Astrocyte (in vitro differentiated cells and primary cell): Measurements from ENCODE around the gene TAAR5. TPM values are rescaled to one million over a fixed set of nuclear protein-coding genes. Genes with fewer than 3 reads are reported as not detected.

Experiments
- DNase-seq: peaks from one replicate; pipeline ENCODE4 v3.0.0-alpha.2; 2010; ENCODE audit warnings: low read depth
- FAIRE-seq: peaks from 2 replicates; lab custom pipeline; 2011; peaks lifted over from hg19 to GRCh38; lab: Jason Lieb, UNC
- H2AFZ ChIP-seq: 2 replicates; pipeline ENCODE4 v1.6.0; 2012; ENCODE audit warnings: low read depth, low read length, inconsistent platforms
- H3K27ac ChIP-seq: 2 replicates; pipeline ENCODE4 v1.5.1; 2011; ENCODE audit warnings: low read depth, low read length, inconsistent platforms
- H3K27me3 ChIP-seq: 2 replicates; pipeline ENCODE4 v1.6.0; 2011; ENCODE audit warnings: low read length, inconsistent platforms; ENCODE audit not compliant: insufficient read depth
- H3K36me3 ChIP-seq: 2 replicates; pipeline ENCODE4 v1.5.1; 2011; ENCODE audit warnings: low read length, inconsistent platforms; ENCODE audit not compliant: insufficient read depth
- H3K4me1 ChIP-seq: 2 replicates; pipeline ENCODE4 v1.5.1; 2011; ENCODE audit warnings: low read length, inconsistent platforms; ENCODE audit not compliant: insufficient read depth
- H3K4me2 ChIP-seq: 2 replicates; pipeline ENCODE4 v1.6.0; 2012; ENCODE audit warnings: low read length, inconsistent platforms
- H3K4me3 ChIP-seq: 2 replicates; pipeline ENCODE4 v1.5.1; 2011; ENCODE audit warnings: low read depth, mild to moderate bottlenecking, low read length, inconsistent platforms; ENCODE audit not compliant: insufficient read depth
- H3K79me2 ChIP-seq: 2 replicates; pipeline ENCODE4 v1.6.0; 2012; ENCODE audit warnings: mild to moderate bottlenecking, low read length, inconsistent platforms; ENCODE audit not compliant: insufficient read depth
- H3K9ac ChIP-seq: 2 replicates; pipeline ENCODE4 v1.6.0; 2012; ENCODE audit warnings: mild to moderate bottlenecking, low read length, inconsistent platforms
- H3K9me3 ChIP-seq: 2 replicates; pipeline ENCODE4 v1.5.1; 2012; ENCODE audit warnings: low read depth, mild to moderate bottlenecking, low read length, inconsistent platforms; ENCODE audit not compliant: insufficient read depth
- H4K20me1 ChIP-seq: 2 replicates; pipeline ENCODE4 v1.6.0; 2012; ENCODE audit warnings: low read length, inconsistent platforms; ENCODE audit not compliant: insufficient read depth
- H3K27ac Mint-ChIP-seq: one replicate; pipeline ENCODE4 v1.8.0; 2021; ENCODE audit warnings: mild to moderate bottlenecking, mixed read lengths; ENCODE audit not compliant: unreplicated experiment
- H3K27me3 Mint-ChIP-seq: one replicate; pipeline ENCODE4 v1.8.0; 2021; ENCODE audit warnings: low read depth, mixed read lengths; ENCODE audit not compliant: unreplicated experiment
- H3K36me3 Mint-ChIP-seq: one replicate; pipeline ENCODE4 v1.8.0; 2021; ENCODE audit warnings: low read depth, mixed read lengths; ENCODE audit not compliant: unreplicated experiment
- H3K4me1 Mint-ChIP-seq: one replicate; pipeline ENCODE4 v1.8.0; 2021; ENCODE audit warnings: low read depth, mixed read lengths; ENCODE audit not compliant: unreplicated experiment
- H3K4me3 Mint-ChIP-seq: one replicate; pipeline ENCODE4 v1.8.0; 2021; ENCODE audit warnings: mild to moderate bottlenecking, moderate library complexity, mixed read lengths; ENCODE audit not compliant: unreplicated experiment
- H3K9me3 Mint-ChIP-seq: one replicate; pipeline ENCODE4 v1.8.0; 2021; ENCODE audit warnings: mild to moderate bottlenecking, mixed read lengths; ENCODE audit not compliant: unreplicated experiment
- EZH2 ChIP-seq: IDR thresholded peaks from 2 replicates; pipeline ENCODE4 v1.6.1; 2012; ENCODE audit warnings: mild to moderate bottlenecking, low read length, inconsistent platforms; ENCODE audit not compliant: insufficient read depth
- total RNA-seq: library from RNA; stranded (reverse); gene quantifications from 2 replicates; pipeline ENCODE4 v1.2.1, GENCODE V29; 2021
- TF ChIP-seq, protein P1 (sequence below): IDR thresholded peaks from 2 replicates; pipeline ENCODE4 v1.5.1; 2011; ENCODE audit warnings: low read depth, mild to moderate bottlenecking, inconsistent platforms, low read length, moderate library complexity; ENCODE audit not compliant: insufficient read depth

The TAAR5 gene
- total RNA-seq, 1 donor from 2014 or later = not detected

DNA sequence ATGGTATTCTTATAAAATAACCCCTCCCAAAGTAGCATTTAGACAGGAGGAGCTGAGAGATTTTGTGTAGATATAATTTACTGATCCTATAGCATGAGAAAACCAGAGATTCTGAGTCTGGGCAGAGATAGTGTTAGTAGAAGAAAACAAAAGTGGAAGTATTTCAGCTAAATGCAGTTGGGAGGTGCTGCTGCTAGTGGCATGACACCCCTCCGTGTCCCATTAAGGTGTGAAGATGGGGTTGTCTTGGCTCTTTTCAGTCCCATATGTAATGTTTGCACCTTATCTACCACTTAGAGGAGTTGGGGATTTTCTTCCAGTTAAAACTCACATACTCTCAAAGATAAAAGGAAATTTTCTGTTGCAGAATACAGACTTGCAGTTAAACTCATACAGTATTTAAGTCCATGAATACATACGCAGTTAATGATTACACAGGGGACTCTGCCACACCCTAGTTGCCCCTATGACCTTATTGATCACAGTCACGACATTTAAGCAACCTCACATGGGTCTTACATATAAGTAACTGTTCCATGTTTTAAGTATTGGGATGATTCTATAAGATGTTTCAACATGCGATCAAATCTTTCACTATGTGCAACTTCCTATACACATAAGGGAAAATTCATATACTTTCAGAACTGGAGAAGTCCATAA, 23.0 kb upstream of the TAAR5 start:
- no peaks in the 10 kb centered on the region for H3K4me1 ChIP-seq
- no peaks in the 10 kb centered on the region for H3K79me2 ChIP-seq
- Mint-ChIP-seq H3K4me3 (no peak overlapping the region), H3K9me3 (no peaks in the 10 kb centered on the region), H3K36me3 (no peaks in the 10 kb centered on the region), H3K27ac (no peak overlapping the region), H3K27me3 (no peaks in the 10 kb centered on the region), H3K4me1 (peaks cover 17% of the 10 kb centered on the region)
- no peaks in the 10 kb centered on the region for H3K9me3 ChIP-seq
- H3K4me2 ChIP-seq = no peak overlapping the region
- no peak overlapping the region for H3K27ac ChIP-seq
- H4K20me1 ChIP-seq = no peaks in the 10 kb centered on the region
- no peak overlapping the region for H2AFZ ChIP-seq
- no peak overlapping the region for H3K4me3 ChIP-seq
- no peaks in the 10 kb centered on the region for H3K27me3 ChIP-seq
- H3K9ac ChIP-seq = no peak overlapping the region
- no peak for TF ChIP-seq EZH2
- TF ChIP-seq, protein P1, sequence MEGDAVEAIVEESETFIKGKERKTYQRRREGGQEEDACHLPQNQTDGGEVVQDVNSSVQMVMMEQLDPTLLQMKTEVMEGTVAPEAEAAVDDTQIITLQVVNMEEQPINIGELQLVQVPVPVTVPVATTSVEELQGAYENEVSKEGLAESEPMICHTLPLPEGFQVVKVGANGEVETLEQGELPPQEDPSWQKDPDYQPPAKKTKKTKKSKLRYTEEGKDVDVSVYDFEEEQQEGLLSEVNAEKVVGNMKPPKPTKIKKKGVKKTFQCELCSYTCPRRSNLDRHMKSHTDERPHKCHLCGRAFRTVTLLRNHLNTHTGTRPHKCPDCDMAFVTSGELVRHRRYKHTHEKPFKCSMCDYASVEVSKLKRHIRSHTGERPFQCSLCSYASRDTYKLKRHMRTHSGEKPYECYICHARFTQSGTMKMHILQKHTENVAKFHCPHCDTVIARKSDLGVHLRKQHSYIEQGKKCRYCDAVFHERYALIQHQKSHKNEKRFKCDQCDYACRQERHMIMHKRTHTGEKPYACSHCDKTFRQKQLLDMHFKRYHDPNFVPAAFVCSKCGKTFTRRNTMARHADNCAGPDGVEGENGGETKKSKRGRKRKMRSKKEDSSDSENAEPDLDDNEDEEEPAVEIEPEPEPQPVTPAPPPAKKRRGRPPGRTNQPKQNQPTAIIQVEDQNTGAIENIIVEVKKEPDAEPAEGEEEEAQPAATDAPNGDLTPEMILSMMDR = no peak
- H3K36me3 ChIP-seq = no peaks in the 10 kb centered on the region
- no peak for DNase-seq
- no peak for FAIRE-seq

GRCh38 chr6:132611616-132612015, 22.1 kb upstream of the TAAR5 start:
- FAIRE-seq (no peak), DNase-seq (no peak)
- Histone ChIP-seq H3K4me2 (no peak overlapping the region), H4K20me1 (no peaks in the 10 kb centered on the region), H3K4me3 (no peak overlapping the region), H3K9me3 (no peaks in the 10 kb centered on the region), H3K79me2 (no peaks in the 10 kb centered on the region), H3K4me1 (no peaks in the 10 kb centered on the region), H2AFZ (no peak overlapping the region), H3K27ac (no peak overlapping the region), H3K36me3 (no peaks in the 10 kb centered on the region), H3K27me3 (no peaks in the 10 kb centered on the region), H3K9ac (no peak overlapping the region)
- Mint-ChIP-seq H3K27me3 (no peaks in the 10 kb centered on the region), H3K36me3 (no peaks in the 10 kb centered on the region), H3K4me1 (peaks cover 12% of the 10 kb centered on the region), H3K27ac (no peak overlapping the region), H3K9me3 (no peaks in the 10 kb centered on the region), H3K4me3 (no peak overlapping the region)
- TF ChIP-seq, protein P1 = no peak
- no peak for TF ChIP-seq EZH2

DNA sequence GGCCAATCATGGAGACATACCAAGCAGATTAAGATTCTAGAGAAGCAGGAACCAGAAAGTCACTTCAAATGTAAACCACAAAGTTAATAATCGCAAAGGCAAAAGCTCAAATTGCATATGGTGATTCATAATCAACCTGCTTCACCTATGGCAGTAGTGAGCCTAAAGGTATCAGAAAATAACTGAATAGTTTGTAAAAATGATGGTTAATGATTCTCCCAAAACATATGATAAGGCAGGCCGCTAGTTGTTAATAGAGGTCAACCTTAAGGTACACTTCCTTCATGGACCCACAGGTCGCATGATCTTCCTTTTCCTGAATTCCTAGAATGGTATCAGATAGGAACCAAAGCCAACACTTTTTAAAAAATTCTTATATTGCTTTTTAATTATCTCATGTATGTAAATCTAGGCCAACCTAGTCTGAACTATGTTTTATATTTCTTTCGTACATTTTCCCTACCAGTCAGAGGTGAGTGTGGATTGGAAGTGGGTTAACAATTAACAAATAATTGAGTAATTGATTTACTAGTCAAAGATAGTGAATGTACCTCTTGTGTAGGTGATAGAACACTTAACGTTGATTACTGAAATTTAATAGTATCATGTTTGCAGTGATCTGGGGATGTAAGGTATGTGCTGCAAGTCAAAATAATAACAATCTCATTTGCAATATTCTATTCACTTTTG, 18.1 kb upstream of the TAAR5 start:
- no peak overlapping the region for H3K9ac ChIP-seq

More for the DNA sequence above, 18.1 kb upstream of the TAAR5 start:
- no peak overlapping the region for H3K4me2 ChIP-seq
- no peaks in the 10 kb centered on the region for H3K36me3 ChIP-seq
- Mint-ChIP-seq H3K27ac (no peak overlapping the region), H3K36me3 (no peaks in the 10 kb centered on the region), H3K9me3 (peaks cover 2% of the 10 kb centered on the region), H3K4me1 (peaks cover 4% of the 10 kb centered on the region), H3K27me3 (peaks cover 2% of the 10 kb centered on the region), H3K4me3 (no peak overlapping the region)
- H2AFZ ChIP-seq = no peak overlapping the region
- H3K27ac ChIP-seq = no peak overlapping the region
- FAIRE-seq = no peak
- H3K79me2 ChIP-seq = no peaks in the 10 kb centered on the region
- no peak for TF ChIP-seq EZH2
- TF ChIP-seq, protein P1 = no peak
- H4K20me1 ChIP-seq = no peaks in the 10 kb centered on the region
- no peak overlapping the region for H3K4me3 ChIP-seq
- H3K4me1 ChIP-seq = no peaks in the 10 kb centered on the region
- no peaks in the 10 kb centered on the region for H3K9me3 ChIP-seq
- DNase-seq = no peak
- H3K27me3 ChIP-seq = no peaks in the 10 kb centered on the region
